WTC11 (cell line): ENCODE data around the gene KLF13. TPM values are rescaled to one million over a fixed set of nuclear protein-coding genes. Genes with fewer than 3 reads are reported as not detected.

ENCODE experiments used
- ATAC-seq: fragments of 200-7000 bp; cut with Tn5 transposase; 2 replicates; pipeline ENCODE4 v1.10.0; 2021; ENCODE audit warnings: mild to moderate bottlenecking, moderate library complexity
- CTCF ChIA-PET: fragments of 300-600 bp; sonication (Branson Sonifier 250); formaldehyde crosslinking; loops from one replicate; lab custom pipeline; 2021; ENCODE audit warnings: antibody characterized with exemption; lab: Charles Lee
- POLR2A ChIA-PET: fragments of 350-600 bp; sonication (Branson Sonifier 250); formaldehyde crosslinking; loops from one replicate; lab custom pipeline; 2021; ENCODE audit warnings: antibody characterized with exemption; lab: Charles Lee
- DNase-seq: peaks from one replicate; pipeline ENCODE4 v3.0.0; 2021; ENCODE audit warnings: low spot score
- H3K27ac Mint-ChIP-seq: 2 replicates; pipeline ENCODE4 v1.8.0; 2021; ENCODE audit warnings: mixed read lengths
- H3K27me3 Mint-ChIP-seq: 2 replicates; pipeline ENCODE4 v1.8.0; 2021; ENCODE audit warnings: low read depth, mild to moderate bottlenecking, moderate library complexity, mixed read lengths
- H3K36me3 Mint-ChIP-seq: 2 replicates; pipeline ENCODE4 v1.8.0; 2021; ENCODE audit warnings: mixed read lengths
- H3K4me1 Mint-ChIP-seq: 2 replicates; pipeline ENCODE4 v1.8.0; 2022; ENCODE audit warnings: mixed read lengths
- H3K4me3 Mint-ChIP-seq: 2 replicates; pipeline ENCODE4 v1.8.0; 2021; ENCODE audit warnings: mild to moderate bottlenecking, moderate library complexity, mixed read lengths
- H3K9me3 Mint-ChIP-seq: 2 replicates; pipeline ENCODE4 v1.8.0; 2021; ENCODE audit warnings: mixed read lengths
- AFF4 ChIP-seq: sonication (generic); formaldehyde crosslinking; IDR thresholded peaks from 2 replicates; pipeline ENCODE4 v1.8.1; 2023; ENCODE audit warnings: mild to moderate bottlenecking, missing genetic modification reagents, borderline replicate concordance
- ATF6 ChIP-seq: sonication (generic); formaldehyde crosslinking; IDR thresholded peaks from 2 replicates; pipeline ENCODE4 v1.8.1; 2023; ENCODE audit warnings: mild to moderate bottlenecking, missing genetic modification reagents
- CDX4 ChIP-seq: fragments of 250-450 bp; sonication (Bioruptor Pico); IDR thresholded peaks from 2 replicates; pipeline ENCODE4 v1.9.0; 2021; ENCODE audit warnings: moderate library complexity, mild to moderate bottlenecking, inconsistent platforms, borderline replicate concordance
- CREB1 ChIP-seq: sonication (generic); formaldehyde crosslinking; IDR thresholded peaks from 2 replicates; pipeline ENCODE4 v1.8.0; 2023; ENCODE audit warnings: mild to moderate bottlenecking, missing genetic modification reagents
- ERG ChIP-seq: fragments of 250-450 bp; sonication (Bioruptor Pico); IDR thresholded peaks from 2 replicates; pipeline ENCODE4 v1.8.0; 2021; ENCODE audit warnings: mild to moderate bottlenecking
- HMGA2 ChIP-seq: fragments of 250-450 bp; sonication (Bioruptor Pico); IDR thresholded peaks from 2 replicates; pipeline ENCODE4 v1.4.0; 2021; ENCODE audit warnings: mild to moderate bottlenecking, moderate library complexity
- HMGXB4 ChIP-seq: sonication (generic); formaldehyde crosslinking; IDR thresholded peaks from 2 replicates; pipeline ENCODE4 v1.8.1; 2023; ENCODE audit warnings: mild to moderate bottlenecking, moderate library complexity, missing genetic modification reagents
- MXD4 ChIP-seq: fragments of 250-450 bp; sonication (Bioruptor Pico); IDR thresholded peaks from 2 replicates; pipeline ENCODE4 v1.8.0; 2021; ENCODE audit warnings: mild to moderate bottlenecking, moderate library complexity, borderline replicate concordance
- MYBL2 ChIP-seq: sonication (generic); formaldehyde crosslinking; IDR thresholded peaks from 2 replicates; pipeline ENCODE4 v1.8.1; 2023; ENCODE audit warnings: mild to moderate bottlenecking, moderate library complexity, missing genetic modification reagents
- NR1H2 ChIP-seq: sonication (generic); formaldehyde crosslinking; IDR thresholded peaks from 2 replicates; pipeline ENCODE4 v1.9.0; 2021; ENCODE audit warnings: mild to moderate bottlenecking, moderate library complexity, missing genetic modification reagents
- NR2C2 ChIP-seq: sonication (generic); formaldehyde crosslinking; IDR thresholded peaks from 2 replicates; pipeline ENCODE4 v1.8.0; 2022; ENCODE audit warnings: mild to moderate bottlenecking, missing genetic modification reagents
- STAT6 ChIP-seq: sonication (generic); formaldehyde crosslinking; conservative IDR thresholded peaks from 2 replicates; pipeline ENCODE4 v1.8.1; 2023; ENCODE audit warnings: mild to moderate bottlenecking, low read depth, missing genetic modification reagents, moderate library complexity
- TEAD1 ChIP-seq: sonication (generic); formaldehyde crosslinking; IDR thresholded peaks from 2 replicates; pipeline ENCODE4 v1.8.0; 2022; ENCODE audit warnings: mild to moderate bottlenecking, missing genetic modification reagents
- USF2 ChIP-seq: sonication (generic); formaldehyde crosslinking; IDR thresholded peaks from 2 replicates; pipeline ENCODE4 v1.8.1; 2023; ENCODE audit warnings: mild to moderate bottlenecking, missing genetic modification reagents, moderate library complexity
- ZBTB21 ChIP-seq: sonication (generic); formaldehyde crosslinking; IDR thresholded peaks from 2 replicates; pipeline ENCODE4 v1.8.1; 2023; ENCODE audit warnings: mild to moderate bottlenecking, missing genetic modification reagents, borderline replicate concordance
- ZNF425 ChIP-seq: fragments of 250-450 bp; sonication (Bioruptor Pico); conservative IDR thresholded peaks from 2 replicates; pipeline ENCODE4 v1.9.0; 2021; ENCODE audit warnings: mild to moderate bottlenecking
- ZSCAN18 ChIP-seq: fragments of 250-450 bp; sonication (Bioruptor Pico); IDR thresholded peaks from 2 replicates; pipeline ENCODE4 v2.1.2; 2022; ENCODE audit warnings: mild to moderate bottlenecking, moderate library complexity
- total RNA-seq: library from RNA; stranded (reverse); gene quantifications from 3 replicates; pipeline ENCODE4 v1.2.3, GENCODE V29; 2021

The KLF13 gene
- total RNA-seq, 1 experiment from 2014 or later = 38.1 TPM

- no peak for TF ChIP-seq ZSCAN18 (CRISPR knock-in tag)
- TF ChIP-seq ZNF425 (CRISPR knock-in tag) = no peak
- no peak for TF ChIP-seq HMGXB4 (CRISPR knock-in tag)
- TF ChIP-seq, all 79 proteins: peak for 0
Measured at GRCh38 chr15:31374986-31375385, 48.4 kb downstream of the KLF13 start (continued).

GRCh38 chr15:31375772-31376171 lies 49.1 kb downstream of the KLF13 start:
- ChIA-PET POLR2A (no interaction called here), CTCF (interaction anchor here (0.7 to 1.0 kb wide), 2 partner anchors 10 to 59 kb away, joined by 3 to 4 read pairs; no protein-coding TSS in a partner anchor)
- ATAC-seq (no peak), DNase-seq (no peak)
- Mint-ChIP-seq H3K27ac (no peak overlapping the region), H3K9me3 (no peaks in the 10 kb centered on the region), H3K4me3 (no peak overlapping the region), H3K27me3 (no peaks in the 10 kb centered on the region), H3K4me1 (peaks cover 51% of the 10 kb centered on the region), H3K36me3 (peaks cover 12% of the 10 kb centered on the region; the same call in 1 of the 2 replicates)
- TF ChIP-seq TEAD1 (CRISPR knock-in tag) (no peak), CREB1 (CRISPR knock-in tag) (no peak), NR1H2 (CRISPR knock-in tag) (no peak), NR2C2 (no peak), ZBTB21 (no peak), STAT6 (CRISPR knock-in tag) (no peak), AFF4 (CRISPR knock-in tag) (no peak), MYBL2 (no peak), USF2 (CRISPR knock-in tag) (no peak), CDX4 (no peak), ATF6 (CRISPR knock-in tag) (no peak), ERG (CRISPR knock-in tag) (no peak), MXD4 (CRISPR knock-in tag) (no peak), HMGA2 (CRISPR knock-in tag) (no peak)
